HG03066 (cell line): Measurements from ENCODE around the gene ERI2.
A peak's percentile ranks its signal among the peaks of the same experiment; 100 is the strongest.
"Not testable (repeated sequence)": the region's sequence is repeated elsewhere in the genome, so short reads cannot be mapped to it uniquely, and the experiment has no call there.

Experiments
- ATAC-seq: cut with Tn5 transposase; IDR thresholded peaks from one replicate; pipeline ENCODE4 v1.9.1; 2021; ENCODE audit warnings: low read depth; ENCODE audit not compliant: unreplicated experiment

Gene ERI2

DNA sequence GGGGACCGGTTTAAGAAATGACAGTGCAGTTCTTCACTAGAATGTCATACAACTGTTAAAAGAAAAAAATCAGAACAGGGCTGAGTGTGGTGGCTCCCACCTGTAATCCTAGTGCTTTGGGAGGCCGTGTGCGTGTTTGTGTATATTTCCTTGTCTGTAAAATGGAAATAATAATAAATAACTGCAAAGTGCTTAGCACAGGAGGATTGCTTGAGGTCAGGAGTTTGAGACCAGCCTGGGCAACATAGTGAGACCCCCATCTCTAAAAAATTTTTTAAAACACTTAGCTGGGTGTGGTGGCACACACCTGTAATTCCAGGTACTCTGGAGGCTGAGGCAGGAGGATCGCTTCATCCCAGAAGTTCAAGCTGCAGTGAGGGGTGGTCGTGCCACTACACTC, 40.0 kb downstream of the ERI2 start:
- ATAC-seq = no peak

DNA sequence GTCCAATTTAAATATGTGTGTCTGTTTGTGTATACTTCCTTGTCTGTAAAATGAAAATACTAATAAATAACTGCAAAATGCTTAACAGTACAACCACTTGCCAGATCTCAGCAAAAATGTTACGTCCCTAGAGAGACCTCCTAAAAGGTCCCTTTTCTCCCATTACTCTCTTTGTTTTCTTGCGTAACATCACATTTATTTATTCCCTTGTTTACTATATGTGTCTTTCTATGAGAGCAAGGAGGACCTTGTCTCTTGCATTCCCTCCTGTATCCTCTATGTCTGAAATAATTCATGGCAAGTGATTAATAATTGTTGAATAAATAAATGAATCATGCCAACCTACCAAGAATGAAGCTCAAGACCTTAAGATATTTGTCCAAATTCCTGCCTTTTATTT, 40.5 kb downstream of the ERI2 start:
- ATAC-seq = no peak

DNA sequence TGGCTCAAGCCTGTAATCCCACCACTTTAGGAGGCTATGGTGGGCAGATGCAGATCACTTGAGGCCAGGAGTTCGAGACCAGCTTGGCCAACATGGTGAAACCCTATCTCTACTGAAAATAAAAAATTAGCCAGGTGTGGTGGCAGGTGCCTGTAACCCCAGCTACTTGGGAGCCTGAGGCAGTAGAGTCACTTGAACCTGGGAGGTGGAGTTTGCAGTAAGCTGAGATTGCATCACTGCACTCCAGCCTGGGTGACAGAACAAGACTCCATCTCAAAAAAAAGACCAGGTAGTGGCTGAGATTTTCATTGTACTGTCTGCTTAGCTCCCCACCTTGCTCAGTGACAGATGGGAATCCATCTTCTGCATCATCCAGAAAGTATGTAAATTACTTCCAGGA, 41.8 kb downstream of the ERI2 start:
- not testable (repeated sequence) for ATAC-seq

DNA sequence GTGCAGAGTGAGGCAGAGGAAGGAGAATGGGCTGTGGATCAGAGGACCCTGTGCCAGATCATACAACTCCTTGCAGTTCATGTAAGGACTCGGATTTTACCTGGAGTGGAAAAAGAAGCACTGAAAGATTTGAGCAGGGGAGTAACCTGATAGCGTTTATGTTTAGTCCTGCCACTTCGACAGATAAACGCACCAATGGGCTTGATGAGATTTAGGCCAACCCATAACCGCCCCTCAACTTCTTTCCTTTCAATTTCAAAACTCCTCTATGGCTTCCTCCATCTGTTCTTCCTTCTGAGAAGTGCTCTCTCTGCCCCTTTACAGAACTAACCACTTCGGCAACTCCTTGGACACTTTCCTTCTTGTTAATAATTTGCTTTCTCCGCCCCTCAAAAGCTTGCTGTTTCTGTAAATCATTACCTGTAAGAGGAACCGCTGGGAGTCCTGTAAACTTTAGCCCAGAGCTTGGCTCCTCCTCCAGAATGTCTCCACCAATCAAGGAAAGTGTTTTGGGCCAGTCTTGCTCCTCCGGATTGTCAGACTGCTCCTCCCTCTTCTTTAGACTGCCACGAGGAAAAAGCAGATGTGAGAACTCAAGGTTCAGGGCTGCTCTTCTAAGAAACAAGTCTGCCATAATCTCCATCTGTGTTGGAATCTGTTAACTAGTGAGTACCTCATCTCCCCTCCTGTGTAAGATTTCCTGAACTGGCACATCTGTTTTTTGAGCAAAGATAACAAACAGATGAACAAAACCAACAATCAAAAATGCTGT, 42.6 kb downstream of the ERI2 start, which contains the start of gene ACSM3:
TSS of gene ACSM3 (plus strand) at position 554 of the 772 bp plus-strand sequence. CDS start 6,021 bp downstream, outside the sequence.
- peak; percentile 99 for ATAC-seq

DNA sequence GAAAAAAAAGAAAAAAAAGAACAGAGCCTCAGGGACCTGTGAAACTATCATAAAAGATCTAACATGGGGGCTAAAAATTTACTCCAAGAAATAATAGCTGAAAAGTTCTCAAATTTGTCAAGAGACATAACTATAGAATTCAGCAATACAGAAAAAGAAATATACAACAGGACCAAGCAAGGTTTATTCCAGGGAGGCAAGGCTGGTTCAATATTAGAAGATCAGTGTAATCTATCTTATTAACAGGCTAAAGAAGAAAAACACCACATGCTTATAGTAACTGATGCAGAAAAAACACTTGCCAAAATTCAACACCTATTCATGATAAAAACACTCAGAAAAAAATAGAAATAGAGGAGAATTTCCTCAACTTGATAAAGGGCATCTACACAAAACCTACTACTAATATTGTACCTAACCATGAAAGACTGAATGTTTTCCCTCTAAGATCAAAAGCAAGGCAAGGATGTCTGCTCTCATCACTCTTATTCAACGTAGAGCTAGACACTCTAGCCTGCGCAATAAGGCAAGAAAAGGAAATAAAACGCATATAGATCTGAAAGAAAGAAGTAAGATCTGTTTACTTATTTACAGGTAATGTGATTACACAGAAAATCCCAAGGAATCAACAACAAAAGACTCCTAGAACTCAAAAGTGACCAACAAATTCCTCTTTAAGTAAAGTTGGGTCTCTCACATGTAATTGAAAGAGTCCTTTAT, 43.7 kb downstream of the ERI2 start:
- no peak for ATAC-seq

DNA sequence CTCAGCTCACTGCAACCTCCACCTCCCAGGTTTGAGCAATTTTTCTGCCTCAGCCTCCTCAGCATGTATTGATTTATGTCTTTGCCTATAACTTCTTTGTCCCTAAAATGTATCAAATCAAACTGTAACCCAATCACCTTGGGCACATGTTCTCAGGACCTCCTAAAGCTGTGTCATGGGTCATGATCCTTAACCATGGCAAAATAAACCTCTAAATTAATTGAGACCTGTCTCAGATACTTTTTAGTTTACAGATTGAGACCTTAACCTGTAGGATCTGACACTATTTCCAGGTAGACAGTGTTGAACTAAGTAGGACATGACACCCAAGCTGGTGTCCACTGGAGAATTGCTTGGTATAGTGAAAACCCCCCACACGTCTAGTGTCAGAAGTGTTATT, 45.1 kb downstream of the ERI2 start:
- no peak for ATAC-seq

DNA sequence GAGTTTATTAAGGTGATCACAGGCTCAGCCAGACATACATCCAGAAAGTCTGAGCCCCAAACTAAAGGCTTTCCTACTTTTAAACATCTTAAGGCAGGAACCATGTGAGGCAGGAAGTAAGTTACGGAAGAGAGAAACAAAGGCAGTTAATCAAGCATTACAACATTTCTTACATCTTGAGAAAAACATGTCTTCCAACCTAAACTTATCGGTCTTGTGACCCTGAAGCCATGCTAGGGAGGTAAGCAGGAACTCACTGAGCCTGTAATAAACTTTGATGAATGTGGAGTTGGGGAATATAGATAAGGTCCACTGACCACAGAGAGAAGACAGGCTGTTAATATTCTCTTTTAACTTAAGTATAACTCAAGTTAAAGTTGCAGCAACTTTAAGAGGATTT, 45.9 kb downstream of the ERI2 start:
- ATAC-seq = no peak

DNA sequence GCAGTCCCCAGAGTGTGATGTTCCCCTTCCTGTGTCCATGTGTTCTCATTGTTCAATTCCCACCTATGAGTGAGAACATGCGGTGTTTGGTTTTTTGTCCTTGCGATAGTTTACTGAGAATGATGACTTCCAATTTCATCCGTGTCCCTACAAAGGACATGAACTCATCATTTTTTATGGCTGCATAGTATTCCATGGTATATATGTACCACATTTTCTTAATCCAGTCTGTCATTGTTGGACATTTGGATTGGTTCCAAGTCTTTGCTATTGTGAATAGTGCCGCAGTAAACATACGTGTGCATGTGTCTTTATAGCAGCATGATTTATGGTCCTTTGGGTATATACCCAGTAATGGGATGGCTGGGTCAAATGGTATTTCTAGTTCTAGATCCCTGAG, 50.5 kb downstream of the ERI2 start:
- not testable (repeated sequence) for ATAC-seq

DNA sequence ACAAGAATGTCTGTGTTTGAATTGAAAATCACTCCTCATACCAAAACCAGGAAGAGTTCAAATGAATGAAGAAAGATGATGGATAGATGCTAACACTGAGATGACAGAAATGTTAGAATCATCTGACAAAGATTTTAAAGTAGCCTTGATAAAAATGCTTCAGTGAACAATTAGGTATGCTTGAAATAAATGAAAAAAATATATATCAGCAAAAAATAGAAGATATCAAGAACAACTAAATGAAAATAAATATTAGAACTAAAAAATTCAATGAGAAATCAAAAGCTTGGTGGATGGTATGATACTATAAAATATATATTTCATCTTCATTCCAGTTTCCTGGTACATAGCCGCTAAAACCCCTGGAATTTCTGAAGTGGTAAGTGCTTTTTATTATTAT, 51.0 kb downstream of the ERI2 start:
- no peak for ATAC-seq

DNA sequence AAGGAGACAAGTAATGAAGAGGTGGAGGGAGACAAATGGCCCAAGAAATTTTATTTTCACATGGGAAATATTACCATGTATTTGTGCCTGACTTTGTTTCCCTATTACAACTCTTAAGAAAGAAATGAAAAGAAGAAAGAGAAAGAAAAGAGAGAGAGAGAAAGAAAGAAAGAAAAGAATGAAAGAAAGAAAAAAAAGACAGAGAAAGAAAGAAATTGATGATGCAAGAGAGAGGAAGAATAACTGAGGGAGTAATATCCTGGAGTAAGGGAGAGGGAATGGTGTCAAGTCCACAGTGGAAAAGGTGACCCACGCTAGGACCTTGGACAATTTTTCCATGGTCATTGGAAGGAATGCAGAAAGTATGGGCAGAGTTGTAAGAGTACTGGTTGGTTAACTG, 52.5 kb downstream of the ERI2 start:
- no peak for ATAC-seq

DNA sequence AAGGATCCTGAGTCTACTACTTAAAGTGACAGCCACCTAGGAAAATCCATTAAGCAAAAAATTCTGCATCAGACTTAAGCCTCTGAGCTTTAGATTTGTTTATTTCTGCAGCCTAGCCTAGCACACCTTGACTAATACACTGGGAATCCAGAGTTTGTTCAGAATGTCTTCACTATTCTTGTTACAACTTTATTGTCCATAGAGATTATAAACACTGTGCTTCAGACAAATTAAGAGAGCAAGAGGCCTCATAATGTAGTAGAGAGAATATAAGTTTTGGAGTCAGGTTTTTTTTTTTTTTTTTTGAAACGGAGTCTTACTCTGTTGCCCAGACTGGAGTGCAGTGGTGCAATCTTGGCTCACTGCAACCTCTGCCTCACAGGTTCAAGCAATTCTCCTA, 55.7 kb downstream of the ERI2 start:
- ATAC-seq = no peak

DNA sequence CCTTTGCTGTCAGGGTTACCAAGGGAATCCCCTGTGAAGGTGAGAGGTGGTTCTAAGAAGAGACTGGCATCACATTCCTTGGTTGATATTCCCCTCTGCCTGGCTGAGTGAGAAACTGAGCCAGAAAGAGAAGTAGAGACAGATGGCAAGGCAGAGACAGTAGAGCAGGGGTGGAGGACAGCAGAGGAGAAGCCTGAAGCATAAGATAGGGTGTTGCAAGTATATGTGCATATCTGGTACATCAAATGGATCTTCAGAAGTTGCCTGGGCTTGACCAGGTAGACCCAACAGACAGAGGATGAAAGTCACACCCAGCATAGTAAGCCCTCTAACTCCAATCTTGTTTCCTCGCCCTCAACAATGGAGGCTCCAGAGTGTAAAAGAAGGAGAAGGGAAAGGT, 56.8 kb downstream of the ERI2 start:
- ATAC-seq = no peak

DNA sequence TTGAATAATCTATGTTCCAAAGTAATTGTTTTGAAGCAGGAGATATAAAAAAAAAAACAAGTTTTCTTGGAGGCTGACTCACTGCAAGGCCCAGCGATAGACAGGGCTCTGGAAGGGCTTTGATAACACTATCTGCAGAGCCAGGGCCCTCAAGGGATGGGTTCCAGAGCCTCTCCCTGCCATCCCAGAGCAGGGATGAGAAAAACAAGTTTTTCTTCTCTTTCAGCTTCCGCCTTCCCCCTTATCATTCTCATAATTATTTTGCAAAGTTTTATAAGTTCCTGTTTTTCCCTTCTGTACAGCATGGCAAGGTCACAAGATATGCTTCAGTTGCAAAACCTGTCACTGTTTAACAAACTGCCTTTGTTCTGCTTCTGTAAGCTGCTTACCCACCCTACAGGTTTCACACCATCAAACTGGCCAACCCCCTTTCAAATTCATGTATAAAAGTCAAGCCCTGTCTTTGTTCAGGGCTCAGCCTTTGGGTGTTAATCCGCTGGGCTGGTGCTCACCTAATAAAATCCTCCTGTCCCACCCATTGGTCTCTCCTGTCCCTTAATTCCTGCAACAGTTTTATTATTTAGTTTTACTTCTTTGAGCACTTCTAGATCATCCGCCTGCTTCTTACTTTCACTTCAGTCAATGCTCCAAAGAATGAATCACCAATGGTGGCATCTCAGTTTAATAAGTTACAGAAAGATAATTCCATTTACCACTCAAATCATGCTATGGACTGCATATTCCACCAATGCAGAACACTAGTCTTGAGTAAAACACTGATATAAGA, 59.0 kb downstream of the ERI2 start:
- ATAC-seq = no peak

DNA sequence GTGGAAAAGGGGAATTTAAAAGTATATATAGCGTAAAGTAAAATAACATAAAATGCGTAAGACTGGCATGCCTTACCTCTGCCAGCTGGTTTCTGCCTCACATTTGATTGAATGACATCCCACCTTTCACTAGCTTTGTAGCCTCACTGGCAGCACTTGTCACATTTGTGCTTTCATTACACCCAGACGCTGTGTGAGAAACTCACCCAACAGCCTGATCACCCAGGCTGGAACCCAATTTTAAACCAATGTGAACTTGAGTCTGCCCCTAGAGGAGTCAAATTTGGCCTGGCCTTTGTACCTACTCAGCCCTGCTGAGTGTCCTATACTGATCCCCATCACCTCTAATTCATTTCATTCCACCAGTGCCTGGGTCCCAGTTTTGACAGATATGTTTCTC, 59.8 kb downstream of the ERI2 start:
- no peak for ATAC-seq
